NCI-H2227 (cell line): Measurements from ENCODE around the gene PROX1.

Experiments used
- DNase-seq: peaks from one replicate; lab custom pipeline; 2025; ENCODE audit not compliant: unreplicated experiment; lab: John Stamatoyannopoulos, UW

The PROX1 gene

DNA sequence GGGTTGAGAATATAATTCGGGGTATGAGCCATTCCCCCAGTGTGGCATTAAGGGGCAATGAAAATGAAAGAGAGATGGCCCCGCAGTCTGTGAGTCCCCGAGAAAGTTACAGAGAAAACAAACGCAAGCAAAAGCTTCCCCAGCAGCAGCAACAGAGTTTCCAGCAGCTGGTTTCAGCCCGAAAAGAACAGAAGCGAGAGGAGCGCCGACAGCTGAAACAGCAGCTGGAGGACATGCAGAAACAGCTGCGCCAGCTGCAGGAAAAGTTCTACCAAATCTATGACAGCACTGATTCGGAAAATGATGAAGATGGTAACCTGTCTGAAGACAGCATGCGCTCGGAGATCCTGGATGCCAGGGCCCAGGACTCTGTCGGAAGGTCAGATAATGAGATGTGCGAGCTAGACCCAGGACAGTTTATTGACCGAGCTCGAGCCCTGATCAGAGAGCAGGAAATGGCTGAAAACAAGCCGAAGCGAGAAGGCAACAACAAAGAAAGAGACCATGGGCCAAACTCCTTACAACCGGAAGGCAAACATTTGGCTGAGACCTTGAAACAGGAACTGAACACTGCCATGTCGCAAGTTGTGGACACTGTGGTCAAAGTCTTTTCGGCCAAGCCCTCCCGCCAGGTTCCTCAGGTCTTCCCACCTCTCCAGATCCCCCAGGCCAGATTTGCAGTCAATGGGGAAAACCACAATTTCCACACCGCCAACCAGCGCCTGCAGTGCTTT, 9.4 kb downstream of the PROX1 start:
- no peak for DNase-seq

DNA sequence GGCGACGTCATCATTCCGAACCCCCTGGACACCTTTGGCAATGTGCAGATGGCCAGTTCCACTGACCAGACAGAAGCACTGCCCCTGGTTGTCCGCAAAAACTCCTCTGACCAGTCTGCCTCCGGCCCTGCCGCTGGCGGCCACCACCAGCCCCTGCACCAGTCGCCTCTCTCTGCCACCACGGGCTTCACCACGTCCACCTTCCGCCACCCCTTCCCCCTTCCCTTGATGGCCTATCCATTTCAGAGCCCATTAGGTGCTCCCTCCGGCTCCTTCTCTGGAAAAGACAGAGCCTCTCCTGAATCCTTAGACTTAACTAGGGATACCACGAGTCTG, 10.0 kb downstream of the PROX1 start:
- DNase-seq, result no peak

DNA sequence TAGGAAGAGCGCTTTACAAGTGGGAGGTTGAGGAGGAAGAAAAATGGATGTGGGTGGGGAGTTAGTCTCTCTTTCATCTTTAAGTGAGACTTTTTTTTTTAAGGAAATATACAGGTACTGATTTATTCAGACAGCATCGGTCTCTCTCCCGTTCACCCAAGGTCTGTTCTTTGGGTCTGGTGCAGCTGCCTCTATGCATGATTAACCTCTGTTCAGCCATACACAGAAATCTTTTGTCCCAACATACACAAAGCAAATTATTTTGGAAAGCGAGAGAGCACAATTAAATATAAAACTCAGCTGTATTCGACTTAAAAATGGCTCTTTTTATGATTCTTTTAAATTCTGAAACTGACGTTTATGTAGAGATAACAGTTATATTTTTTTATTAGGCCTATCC, 11.0 kb downstream of the PROX1 start:
- no peak for DNase-seq

DNA sequence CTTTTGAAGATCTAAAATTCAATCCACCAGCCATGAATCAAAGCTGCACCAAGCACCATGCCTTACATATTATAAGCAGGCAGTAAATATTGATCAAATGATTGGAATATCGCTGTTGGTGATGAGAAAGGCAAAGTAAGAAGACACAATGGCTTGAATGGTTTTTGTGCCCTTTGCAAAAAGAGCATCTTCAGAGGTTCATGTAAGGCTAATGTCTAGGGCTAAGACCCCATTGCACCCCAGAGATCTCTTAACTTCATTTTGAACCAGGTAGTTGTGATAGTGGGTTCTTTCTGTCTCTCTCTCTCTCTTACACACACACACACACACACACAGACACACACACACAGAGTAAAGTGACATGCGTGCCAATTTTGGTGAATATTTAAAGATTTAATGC, 12.0 kb downstream of the PROX1 start:
- no peak for DNase-seq

DNA sequence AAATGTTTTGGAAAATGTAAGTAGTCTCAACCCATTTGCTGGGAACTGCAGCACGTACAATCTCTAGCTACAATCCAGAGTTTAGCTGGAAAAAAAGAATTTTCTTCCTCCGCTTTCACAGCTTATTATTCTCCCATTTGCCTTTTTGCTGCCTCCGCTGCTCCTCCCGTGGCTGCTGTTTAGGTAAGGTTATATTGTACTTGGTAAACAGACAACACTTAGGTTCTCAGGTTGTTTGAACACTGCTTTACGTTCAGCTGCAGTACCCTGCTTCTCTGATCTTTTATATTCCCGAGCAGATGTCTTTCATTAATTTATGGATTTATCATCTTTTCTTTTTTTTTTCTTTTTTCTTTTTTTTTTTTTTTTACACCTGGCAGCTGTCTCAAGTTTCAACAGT, 14.3 kb downstream of the PROX1 start:
- no peak for DNase-seq

DNA sequence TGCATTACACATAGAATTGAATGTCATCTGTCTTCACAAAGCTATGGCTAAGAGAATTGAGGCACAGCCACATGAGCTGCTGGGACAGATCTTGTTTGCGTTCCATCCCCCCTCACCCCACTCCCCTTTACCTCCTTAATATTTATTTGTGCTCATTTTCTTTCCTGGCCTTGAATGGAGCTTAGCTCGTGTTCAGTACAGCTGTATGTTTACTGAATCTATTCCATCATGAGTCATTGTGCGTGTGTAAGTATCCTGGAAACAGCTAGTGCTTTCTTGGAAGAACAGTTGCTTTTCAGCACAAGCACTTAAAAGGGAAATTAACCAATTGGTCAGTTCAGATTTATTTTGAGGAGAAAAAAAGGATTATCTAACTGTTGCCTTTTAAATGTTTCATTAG, 14.7 kb downstream of the PROX1 start:
- DNase-seq, result peak; percentile 11

DNA sequence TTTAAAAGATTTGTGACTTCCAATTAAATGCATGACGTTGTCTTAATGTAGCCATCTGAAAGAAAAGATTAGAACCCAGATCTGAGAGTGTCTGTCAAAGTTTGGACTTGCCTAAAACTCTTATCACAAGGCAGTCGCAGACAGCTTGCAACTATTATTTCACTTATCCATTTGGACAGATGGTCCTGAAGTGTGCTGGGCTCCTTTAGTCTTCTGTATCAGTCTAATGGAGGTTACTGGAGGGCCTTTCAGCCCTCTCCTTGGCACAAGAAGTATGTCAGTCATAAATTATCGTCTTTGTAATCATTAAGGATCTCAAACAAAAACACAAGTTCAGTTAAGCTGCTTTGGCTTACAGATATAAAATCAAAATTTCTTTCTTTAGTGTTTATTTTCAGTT, 15.5 kb downstream of the PROX1 start:
- no peak for DNase-seq

DNA sequence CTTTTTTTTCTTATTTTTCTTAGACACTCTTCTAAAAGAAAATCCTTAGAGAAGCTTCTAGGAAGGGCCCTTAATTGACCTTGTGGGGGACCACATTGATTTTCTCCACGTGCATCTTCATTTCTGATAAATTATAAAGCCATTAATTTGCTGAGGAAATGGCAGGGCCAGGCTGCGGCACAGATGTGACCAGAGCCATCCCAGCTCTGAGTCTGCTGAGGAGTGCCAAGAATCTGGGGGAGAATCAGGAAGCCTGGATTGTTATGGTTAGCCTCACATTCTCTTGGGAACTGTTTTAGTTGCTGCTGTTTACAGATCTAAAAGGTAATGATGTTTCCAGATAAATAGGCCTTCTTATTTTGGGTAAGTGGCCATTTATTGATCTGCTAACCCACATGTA, 16.2 kb downstream of the PROX1 start:
- no peak for DNase-seq

DNA sequence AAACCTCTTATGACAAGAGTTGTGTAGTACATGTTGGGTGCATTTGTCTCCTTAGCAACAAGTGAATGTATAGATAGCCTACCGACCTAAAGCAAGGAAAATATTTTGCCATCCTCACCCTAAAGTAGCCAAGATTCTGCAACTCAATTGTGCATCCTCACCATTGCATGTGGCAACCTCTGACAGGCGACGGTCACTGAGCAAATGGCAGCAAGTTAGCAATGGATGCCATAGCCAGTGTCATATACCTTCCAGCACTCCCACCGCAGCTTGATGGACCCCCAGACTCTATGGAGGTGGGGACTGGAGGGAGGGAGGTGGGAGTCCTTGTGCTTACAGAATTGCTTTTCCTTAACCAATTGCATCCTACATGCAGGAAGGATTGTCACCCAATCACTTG, 17.0 kb downstream of the PROX1 start:
- DNase-seq, result no peak

DNA sequence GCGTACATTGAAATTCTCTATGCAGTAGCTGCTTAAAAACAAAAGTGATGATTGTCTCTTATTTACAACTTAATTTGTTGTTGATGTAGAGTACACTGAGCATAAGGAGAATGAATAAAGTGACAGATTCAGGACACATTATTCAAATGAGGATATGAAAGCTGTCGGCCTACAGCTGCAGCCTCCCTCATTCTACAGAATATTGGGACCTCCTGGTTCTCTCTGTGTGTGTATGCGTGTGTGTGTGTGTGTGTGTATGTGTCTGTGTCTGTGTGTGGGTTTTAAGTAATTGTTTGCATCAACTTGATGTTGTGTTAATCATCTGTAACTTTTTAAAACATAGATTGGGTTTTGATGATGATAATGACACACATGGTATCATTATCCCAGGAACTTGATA, 17.9 kb downstream of the PROX1 start:
- no peak for DNase-seq

DNA sequence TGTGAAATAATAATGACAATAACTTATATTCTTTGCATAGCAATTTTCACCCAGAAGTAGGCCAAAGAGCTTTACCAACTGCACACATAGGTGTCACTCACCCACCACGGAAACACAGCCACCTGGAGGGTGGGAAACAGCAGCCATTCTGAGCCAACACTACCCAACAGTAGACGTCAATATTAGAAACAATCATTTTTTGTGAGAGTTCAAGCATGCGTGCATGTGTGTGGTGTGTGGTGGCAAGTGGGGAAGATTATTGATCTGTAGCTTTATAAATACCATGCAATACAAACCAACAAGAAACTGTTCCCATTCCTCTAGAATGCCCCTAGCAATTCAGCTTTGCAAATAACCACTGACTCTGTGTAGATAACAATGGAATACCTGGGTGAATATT, 19.1 kb downstream of the PROX1 start:
- no peak for DNase-seq

DNA sequence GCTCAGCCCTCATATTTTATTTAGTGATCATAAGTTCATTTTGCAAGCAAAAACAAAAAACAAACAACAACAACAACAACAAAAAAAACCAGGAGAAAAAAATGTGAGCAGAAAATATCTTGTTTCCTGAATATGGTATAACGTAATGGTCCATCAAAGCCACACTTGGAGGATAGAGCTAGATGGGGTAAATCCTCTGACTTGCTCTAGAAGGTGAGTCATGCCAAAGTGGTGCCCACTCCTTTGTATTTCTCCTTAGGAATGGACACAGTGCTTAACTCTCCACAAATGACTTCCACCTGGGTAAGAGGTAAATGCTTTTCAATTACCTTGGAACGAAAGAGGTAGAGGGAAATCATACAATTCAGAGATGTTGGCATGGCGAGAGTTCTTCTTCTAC, 20.6 kb downstream of the PROX1 start:
- no peak for DNase-seq

DNA sequence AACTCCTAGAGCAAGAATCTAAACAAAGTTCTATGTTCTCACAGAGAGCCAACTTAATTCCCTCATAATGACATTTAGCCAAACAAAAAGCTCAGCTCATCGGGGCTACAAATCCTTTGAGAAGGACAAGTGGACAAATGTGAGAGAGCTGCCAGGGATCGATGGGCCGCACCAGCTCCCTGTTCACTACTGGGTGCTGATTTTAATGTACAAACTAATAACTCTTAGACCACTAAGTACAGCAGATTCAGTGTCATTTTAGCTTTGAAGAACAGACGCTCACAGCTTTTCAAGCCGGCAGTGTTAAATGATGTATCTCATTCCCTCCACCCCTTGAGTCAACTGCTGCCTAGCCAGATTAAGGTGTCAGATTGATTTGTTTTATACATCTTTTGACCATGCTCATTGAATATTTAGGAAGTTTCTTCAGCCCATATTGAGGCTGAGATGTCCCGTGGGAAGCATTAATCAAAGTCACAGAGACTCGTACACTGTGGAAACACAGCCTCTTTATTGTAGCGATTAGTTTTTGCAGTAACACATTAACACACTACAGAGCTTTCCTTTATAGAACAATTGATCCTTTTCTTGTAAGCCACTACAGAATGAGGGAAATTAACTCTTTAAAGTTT, 21.1 kb downstream of the PROX1 start:
- DNase-seq, result no peak

DNA sequence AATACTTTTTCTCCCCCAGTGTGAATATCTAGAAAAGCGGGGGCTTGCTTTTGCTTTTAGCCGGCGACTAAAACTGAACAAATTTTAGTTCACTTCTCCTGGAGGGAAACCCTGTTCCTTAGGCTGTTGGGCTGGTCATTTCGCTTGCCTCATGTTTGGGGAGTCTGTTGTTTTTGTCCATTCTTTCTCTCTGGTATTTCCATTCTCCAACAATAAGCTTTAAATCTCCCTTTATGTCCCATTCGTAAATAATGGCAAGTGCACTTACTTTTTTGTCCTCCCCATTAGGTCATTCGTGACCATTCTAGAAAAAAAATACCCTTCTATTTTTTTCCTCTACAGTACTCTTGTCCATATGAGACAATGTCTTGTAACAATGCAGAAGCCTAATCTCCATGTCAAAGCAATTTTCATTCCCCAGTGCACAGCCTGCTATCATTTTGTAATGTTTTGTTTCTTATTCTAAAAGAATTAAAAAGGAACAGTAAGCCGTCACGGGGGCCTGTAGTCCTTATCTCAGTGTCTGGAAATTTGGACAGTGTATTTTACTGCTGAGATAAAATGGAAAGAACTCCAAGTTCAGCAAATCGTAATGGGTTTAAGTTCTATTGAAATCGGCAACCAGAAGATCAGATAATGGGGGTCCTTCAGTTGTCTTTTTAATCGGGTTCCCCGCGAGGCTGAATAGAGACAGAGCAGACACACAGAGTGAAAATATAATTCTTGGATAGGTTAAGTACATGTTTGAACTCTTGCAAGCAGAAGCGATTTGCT, 21.8 kb downstream of the PROX1 start:
- DNase-seq, result peak; percentile 79

DNA sequence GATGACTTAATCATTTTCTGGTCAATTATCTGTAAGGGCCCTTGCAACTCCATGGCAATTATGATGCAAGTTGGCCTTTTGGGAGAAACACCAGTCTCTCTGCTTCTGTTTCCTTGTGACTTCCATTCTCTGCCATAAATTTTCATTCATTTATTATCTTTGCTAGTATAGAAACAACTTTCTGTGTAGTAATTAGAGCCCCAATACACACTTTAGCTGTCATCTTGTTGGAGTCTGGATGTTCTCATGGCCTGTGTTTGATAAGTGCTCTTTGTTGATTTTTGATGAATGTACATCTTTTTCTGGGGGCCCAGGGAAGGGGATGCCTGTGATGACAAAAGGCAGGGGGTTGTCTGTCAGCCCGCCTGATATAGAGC, 22.4 kb downstream of the PROX1 start:
- DNase-seq, result peak; percentile 79

DNA sequence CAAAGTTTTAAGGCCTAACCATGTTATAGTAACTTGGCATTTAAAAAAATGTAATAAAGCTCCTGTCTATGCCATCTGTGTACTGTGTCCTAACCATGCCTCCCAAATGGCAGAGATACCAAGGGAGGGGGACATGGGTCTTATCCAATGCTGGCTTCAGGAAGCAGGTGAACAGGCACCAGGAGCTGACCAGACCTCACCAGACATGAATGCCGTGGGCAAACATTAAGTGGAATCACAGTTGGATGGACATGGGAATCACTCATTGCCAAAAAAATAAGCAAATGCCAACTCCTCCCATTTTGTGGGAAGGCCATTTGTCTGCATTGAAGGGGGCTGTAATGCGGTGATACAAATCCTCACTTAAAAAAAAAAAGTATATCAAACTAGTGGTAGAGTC, 22.9 kb downstream of the PROX1 start:
- no peak for DNase-seq

DNA sequence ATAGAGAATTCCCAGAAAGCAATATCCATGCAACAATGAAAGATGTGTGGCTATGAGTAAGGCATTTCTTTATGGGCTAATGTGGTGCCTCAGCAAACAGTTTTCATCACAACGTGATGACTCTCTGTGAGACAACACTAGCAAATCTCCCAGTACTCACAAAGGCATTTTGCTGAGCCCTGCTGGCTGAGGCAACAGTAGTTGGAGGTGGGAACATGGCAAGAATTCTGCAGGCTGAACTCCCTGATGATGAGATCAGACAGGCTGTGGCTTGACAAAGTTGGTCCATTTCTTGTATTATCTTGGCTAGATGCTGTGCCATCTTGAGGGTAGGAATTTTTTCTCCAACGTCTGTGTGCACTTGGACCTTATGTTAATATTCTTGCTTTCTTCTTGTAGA, 24.6 kb downstream of the PROX1 start:
- DNase-seq, result no peak

DNA sequence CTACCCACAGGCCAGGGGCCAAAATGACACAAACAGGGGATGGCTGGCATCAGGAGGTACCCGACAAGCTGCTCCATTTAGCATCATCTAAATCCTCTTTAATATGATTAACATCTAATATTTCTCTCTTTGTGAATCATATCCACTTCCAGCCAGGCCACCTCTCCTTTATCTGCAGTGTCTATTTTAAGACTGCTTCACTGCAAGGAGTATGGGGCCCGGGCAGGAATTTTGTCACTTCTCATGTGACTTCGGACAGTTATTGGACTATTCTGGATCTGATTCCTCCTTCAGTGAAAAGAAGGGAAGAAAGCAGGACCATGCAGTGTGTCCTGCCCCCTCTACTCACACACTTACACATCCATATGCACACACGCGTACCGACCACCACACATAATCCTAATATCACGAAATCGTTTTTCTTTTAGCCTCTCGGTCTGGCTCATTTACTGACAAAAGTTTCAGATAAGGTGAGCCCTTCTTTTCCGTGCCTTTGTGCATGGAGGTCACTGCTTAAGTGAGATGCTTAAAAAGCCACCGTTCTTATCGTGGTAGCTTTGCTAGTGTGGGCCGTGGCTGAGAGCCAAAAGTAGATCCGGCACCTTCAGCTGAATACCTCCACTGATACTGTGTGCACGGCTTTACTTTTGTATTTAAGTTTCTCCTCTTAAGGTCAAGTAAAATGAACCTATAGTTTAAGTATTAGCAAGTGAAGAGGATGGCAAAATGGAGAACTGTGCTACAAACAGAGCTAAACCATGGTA, 26.0 kb downstream of the PROX1 start:
- DNase-seq, result no peak

DNA sequence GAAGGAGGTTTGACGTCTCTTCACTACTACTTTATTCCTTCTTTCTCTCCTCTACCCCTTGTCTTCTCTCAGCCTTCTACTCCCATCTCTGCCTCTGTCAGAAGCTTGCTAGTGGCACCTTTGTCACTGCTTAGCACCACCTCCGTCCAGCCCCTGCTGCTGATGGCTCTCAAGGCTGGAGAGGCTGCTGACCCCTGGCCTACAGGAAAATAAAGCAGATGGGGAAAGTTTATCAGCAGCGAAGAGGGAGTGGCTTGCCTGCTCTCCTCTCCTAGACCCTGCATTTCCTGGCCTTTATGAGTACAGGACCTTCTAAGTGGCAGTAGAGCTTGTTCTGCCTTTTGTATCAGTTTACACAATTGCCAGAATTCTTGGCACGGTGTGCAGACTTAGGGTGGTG, 27.0 kb downstream of the PROX1 start:
- no peak for DNase-seq

DNA sequence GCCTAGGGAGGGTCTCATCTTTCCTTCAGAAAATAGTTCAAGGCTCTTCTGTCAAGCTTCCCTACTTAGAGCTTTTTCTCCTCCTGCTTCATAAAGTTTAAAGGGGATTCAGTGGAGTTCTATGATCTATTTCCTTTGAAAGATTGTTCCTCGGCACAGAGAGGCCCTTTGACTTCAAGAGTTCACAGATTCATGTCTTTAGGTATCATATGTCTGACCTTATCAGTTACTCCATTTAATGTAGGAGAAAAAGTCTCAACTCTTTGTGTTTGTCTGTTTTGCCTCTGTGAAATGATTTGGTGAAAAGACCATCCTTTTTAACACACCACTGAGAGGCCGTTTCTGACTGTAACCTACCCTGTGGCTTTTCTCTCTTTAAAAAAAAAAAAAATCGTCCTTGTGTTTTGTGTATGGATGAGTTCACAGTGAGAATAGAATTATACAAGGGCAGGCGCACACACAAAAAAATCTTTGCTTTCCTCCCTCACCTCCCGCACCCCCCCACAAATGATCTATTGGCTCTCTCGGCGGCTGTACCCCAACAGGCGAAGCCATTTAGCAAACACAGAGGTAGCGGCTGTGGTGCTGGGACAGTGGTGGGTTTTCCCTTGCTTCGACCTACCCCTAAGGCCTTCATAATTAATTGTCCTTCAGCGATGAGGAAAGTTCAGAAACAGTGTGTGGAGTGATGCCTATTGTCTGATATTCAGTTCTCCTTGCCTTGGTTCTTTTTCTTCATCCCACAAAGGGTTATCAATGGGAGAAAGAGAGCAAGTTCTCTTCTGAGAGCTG, 29.6 kb downstream of the PROX1 start:
- no peak for DNase-seq
